Breast epithelium (tissue), 3 donors: ENCODE measurements around the gene ATXN3L.

Experiments
- CTCF ChIP-seq, 3 donors: fragments of 450-650 bp; IDR thresholded peaks; one replicate each; pipeline ENCODE4 v1.5.1; 2016 to 2017; ENCODE audit warnings: antibody characterized with exemption in 3 of 3, mild to moderate bottlenecking in 3 of 3, moderate library complexity in 3 of 3
- POLR2AphosphoS5 ChIP-seq, 3 donors: sonication (generic); formaldehyde crosslinking; IDR thresholded peaks; one replicate each; pipeline ENCODE4 v1.6.1; 2017; ENCODE audit warnings: antibody characterized with exemption in 3 of 3

- no peak for TF ChIP-seq CTCF (IDR thresholded peaks at IDR 0.05)
- no peak for TF ChIP-seq POLR2AphosphoS5 (IDR thresholded peaks at IDR 0.05)
Observed at GRCh38 chrX:13272426-13272825, 47.4 kb downstream of the ATXN3L start.
